Caco-2 (cell line): ENCODE data around the gene ARHGEF2. TPM values are rescaled to one million over a fixed set of nuclear protein-coding genes. Genes with fewer than 3 reads are reported as not detected.

Experiments
- BruUV-seq: library from RNA; stranded (reverse); fragments of 400-500 nt; replicated peaks from 2 replicates; lab custom pipeline; 2021; lab: Mats Ljungman, UMichigan
- CTCF ChIA-PET: fragments of 300-600 bp; sonication (Branson Sonifier 250); formaldehyde crosslinking; loops from one replicate; lab custom pipeline; 2022; ENCODE audit warnings: antibody characterized with exemption; lab: Charles Lee
- POLR2A ChIA-PET: fragments of 300-600 bp; sonication (Branson Sonifier 250); formaldehyde crosslinking; loops from one replicate; lab custom pipeline; 2022; ENCODE audit warnings: antibody characterized with exemption; lab: Charles Lee
- DNase-seq, 2 experiments: peaks; one replicate each; pipeline versions ENCODE4 v3.0.0 to v3.0.0-alpha.2; 2020 to 2022
- H3K27me3 ChIP-seq: replicated peaks from 2 replicates; pipeline ENCODE4 v1.6.0; 2011; ENCODE audit warnings: low read length; ENCODE audit not compliant: control insufficient read depth, insufficient read depth
- H3K36me3 ChIP-seq: 2 replicates; pipeline ENCODE4 v1.5.1; 2011; ENCODE audit warnings: low read length; ENCODE audit not compliant: control insufficient read depth, insufficient read depth
- H3K4me1 ChIP-seq: fragments of 250-450 bp; sonication (Bioruptor Pico); 2 replicates; pipeline ENCODE4 v1.5.1; 2020; ENCODE audit warnings: mild to moderate bottlenecking
- H3K4me3 ChIP-seq: 2 replicates; pipeline ENCODE4 v1.5.1; 2011; ENCODE audit warnings: low read depth, mild to moderate bottlenecking, control low read depth, low read length
- H3K9me3 ChIP-seq: fragments of 250-450 bp; sonication (Bioruptor Pico); 2 replicates; pipeline ENCODE4 v1.5.1; 2020; ENCODE audit warnings: mild to moderate bottlenecking, moderate library complexity
- H3K27ac Mint-ChIP-seq: one replicate; pipeline ENCODE4 v1.8.0; 2022; ENCODE audit warnings: mixed read lengths; ENCODE audit not compliant: unreplicated experiment
- H3K27me3 Mint-ChIP-seq: one replicate; pipeline ENCODE4 v1.8.0; 2022; ENCODE audit warnings: mixed read lengths; ENCODE audit not compliant: insufficient read depth, unreplicated experiment
- H3K36me3 Mint-ChIP-seq: one replicate; pipeline ENCODE4 v1.8.0; 2022; ENCODE audit warnings: mild to moderate bottlenecking, mixed read lengths; ENCODE audit not compliant: insufficient read depth, unreplicated experiment
- H3K4me1 Mint-ChIP-seq: one replicate; pipeline ENCODE4 v1.8.0; 2022; ENCODE audit warnings: low read depth, mixed read lengths; ENCODE audit not compliant: unreplicated experiment
- H3K4me3 Mint-ChIP-seq: one replicate; pipeline ENCODE4 v1.8.0; 2022; ENCODE audit warnings: mild to moderate bottlenecking, moderate library complexity, mixed read lengths; ENCODE audit not compliant: unreplicated experiment
- H3K9me3 Mint-ChIP-seq: one replicate; pipeline ENCODE4 v1.8.0; 2022; ENCODE audit warnings: mixed read lengths; ENCODE audit not compliant: unreplicated experiment
- CTCF ChIP-seq, 2 experiments: fragments of 200-600 bp in 1 of 2; IDR thresholded peaks; 1 replicate in 1 of 2; 2 replicates in 1 of 2; pipeline versions ENCODE4 v1.5.1 to v1.8.0; 2011 to 2022; ENCODE audit warnings: antibody characterized with exemption in 1 of 2, control low read depth in 1 of 2, inconsistent platforms in 1 of 2, low read depth in 1 of 2, low read length in 1 of 2, mild to moderate bottlenecking in 1 of 2, moderate library complexity in 1 of 2; ENCODE audit not compliant: insufficient read depth in 1 of 2, severe bottlenecking in 1 of 2, unreplicated experiment in 1 of 2
- intact Hi-C: fragments of 100-400 bp; cut with micrococcal nuclease; formaldehyde crosslinking; loops from one replicate; pipeline ENCODE4 v1.10.0; 2022; ENCODE audit not compliant: unreplicated experiment
- total RNA-seq: library from RNA; stranded (reverse); gene quantifications from 2 replicates; pipeline ENCODE4 v1.2.3, GENCODE V29; 2022

Gene ARHGEF2
- total RNA-seq, 1 experiment from 2014 or later, result 60.3 TPM

- no peak overlapping the region for H3K4me3 Mint-ChIP-seq
- no peak for TF ChIP-seq CTCF (IDR thresholded peaks at IDR 0.05; ENCODE audit: insufficient read depth in 1 of 2, low read depth in 1 of 2, low read length in 1 of 2, severe bottlenecking in 1 of 2, unreplicated experiment in 1 of 2)
- H3K4me1 ChIP-seq, result peaks cover 7% of the 10 kb centered on the region
- H3K36me3 ChIP-seq, result peaks cover under 1% of the 10 kb centered on the region
- no peak overlapping the region for H3K4me3 ChIP-seq
- H3K4me1 Mint-ChIP-seq, result peaks cover 13% of the 10 kb centered on the region
- H3K9me3 ChIP-seq, result no peaks in the 10 kb centered on the region
- peaks cover 32% of the 10 kb centered on the region for H3K36me3 Mint-ChIP-seq
- no peak overlapping the region for H3K27ac Mint-ChIP-seq
- intact Hi-C loops, result no loop called here
- ChIA-PET POLR2A (no interaction called here), CTCF (no interaction called here)
- H3K9me3 Mint-ChIP-seq, result no peaks in the 10 kb centered on the region
- BruUV-seq, result no TSS peak
- DNase-seq, result no peak
- no peaks in the 10 kb centered on the region for H3K27me3 ChIP-seq
- no peaks in the 10 kb centered on the region for H3K27me3 Mint-ChIP-seq
Measured at GRCh38 chr1:155970531-155971167, 7.7 kb downstream of the ARHGEF2 start.

GRCh38 chr1:155969377-155969791 is 9.0 kb downstream of the ARHGEF2 start:
- Mint-ChIP-seq H3K4me1 (peaks cover 7% of the 10 kb centered on the region), H3K4me3 (no peak overlapping the region), H3K27me3 (no peaks in the 10 kb centered on the region), H3K27ac (no peak overlapping the region), H3K36me3 (peaks cover 32% of the 10 kb centered on the region), H3K9me3 (no peaks in the 10 kb centered on the region)
- no peaks in the 10 kb centered on the region for H3K9me3 ChIP-seq
- no peak for DNase-seq
- H3K27me3 ChIP-seq, result no peaks in the 10 kb centered on the region
- peaks cover 1% of the 10 kb centered on the region for H3K36me3 ChIP-seq
- TF ChIP-seq CTCF (IDR thresholded peaks at IDR 0.05; ENCODE audit: insufficient read depth in 1 of 2, low read depth in 1 of 2, low read length in 1 of 2, severe bottlenecking in 1 of 2, unreplicated experiment in 1 of 2), result no peak
- 0 out of 2 replicates have a peak, but pooled peaks cover 3% of the 10 kb centered on the region for H3K4me1 ChIP-seq
- no peak overlapping the region for H3K4me3 ChIP-seq
- intact Hi-C loops, result no loop called here
- ChIA-PET CTCF (no interaction called here), POLR2A (no interaction called here)
- BruUV-seq, result no TSS peak

- Mint-ChIP-seq H3K27me3 (no peaks in the 10 kb centered on the region), H3K27ac (no peak overlapping the region), H3K36me3 (peaks cover 36% of the 10 kb centered on the region), H3K4me1 (peaks cover 7% of the 10 kb centered on the region), H3K9me3 (no peaks in the 10 kb centered on the region), H3K4me3 (no peak overlapping the region)
- Histone ChIP-seq H3K36me3 (peaks cover 1% of the 10 kb centered on the region), H3K4me3 (no peak overlapping the region), H3K9me3 (no peaks in the 10 kb centered on the region), H3K27me3 (no peaks in the 10 kb centered on the region), H3K4me1 (0 out of 2 replicates have a peak, but pooled peaks cover 3% of the 10 kb centered on the region)
- ChIA-PET CTCF (no interaction called here), POLR2A (no interaction called here)
- intact Hi-C loops, result no loop called here
- DNase-seq, result no peak
- TF ChIP-seq CTCF (IDR thresholded peaks at IDR 0.05; ENCODE audit: insufficient read depth in 1 of 2, low read depth in 1 of 2, low read length in 1 of 2, severe bottlenecking in 1 of 2, unreplicated experiment in 1 of 2), result no peak
- BruUV-seq, result no TSS peak
Measured at GRCh38 chr1:155968670-155969069, 9.7 kb downstream of the ARHGEF2 start.
